ENCODE results near the gene CHRNB1. TPM values are rescaled to one million over a fixed set of nuclear protein-coding genes. Genes with fewer than 3 reads are reported as not detected.

The CHRNB1 gene
- total RNA-seq, 1 donor = 6.1 TPM

GRCh38 chr17:7475764-7476422 is 31.0 kb downstream of the CHRNB1 start:
- peak overlapping the region; percentile 35 for H3K4me3 ChIP-seq (ENCODE audit: low read depth, low read length)
- no peak for TF ChIP-seq CTCF (IDR thresholded peaks at IDR 0.05; ENCODE audit: insufficient read depth, low read length)
- peak; percentile 79 for DNase-seq (ENCODE audit: low read depth)

- DNase-seq (ENCODE audit: low read depth) = peak; percentile 61
- peak overlapping the region; percentile 35 for H3K4me3 ChIP-seq (ENCODE audit: low read depth, low read length)
- no peak for TF ChIP-seq CTCF (IDR thresholded peaks at IDR 0.05; ENCODE audit: insufficient read depth, low read length)
Measured at GRCh38 chr17:7476494-7476893, 31.6 kb downstream of the CHRNB1 start.

GRCh38 chr17:7476951-7477350 is 32.1 kb downstream of the CHRNB1 start:
- no peak for DNase-seq (ENCODE audit: low read depth)
- no peak for TF ChIP-seq CTCF (IDR thresholded peaks at IDR 0.05; ENCODE audit: insufficient read depth, low read length)
- peak overlapping the region; percentile 87 for H3K4me3 ChIP-seq (ENCODE audit: low read depth, low read length)

GRCh38 chr17:7477392-7478275 is 32.8 kb downstream of the CHRNB1 start:
- TF ChIP-seq CTCF (IDR thresholded peaks at IDR 0.05; ENCODE audit: insufficient read depth, low read length) = no peak
- H3K4me3 ChIP-seq (ENCODE audit: low read depth, low read length) = peak overlapping the region; percentile 87
- DNase-seq (ENCODE audit: low read depth) = peak; percentile 88

GRCh38 chr17:7478276-7479212 is 33.7 kb downstream of the CHRNB1 start:
- peak overlapping the region; percentile 87 for H3K4me3 ChIP-seq (ENCODE audit: low read depth, low read length)
- DNase-seq (ENCODE audit: low read depth) = peak; percentile 49
- no peak for TF ChIP-seq CTCF (IDR thresholded peaks at IDR 0.05; ENCODE audit: insufficient read depth, low read length)

All from fibroblast of the aortic adventitia (primary cell).